ENCODE results near the gene COMMD6.
"Not testable (repeated sequence)": the region's sequence is repeated elsewhere in the genome, so short reads cannot be mapped to it uniquely, and the experiment has no call there.

Gene COMMD6

GRCh38 chr13:75555836-75556235 is 18.2 kb upstream of the COMMD6 start:
- no peaks in the 10 kb centered on the region for H3K27me3 ChIP-seq (replicated peaks; ENCODE audit: control insufficient read depth, insufficient read depth, low read length, poor library complexity, severe bottlenecking)
- no peak overlapping the region for H3K27ac ChIP-seq (ENCODE audit: insufficient read depth, low read length, poor library complexity, severe bottlenecking)
- H3K4me3 ChIP-seq (ENCODE audit: insufficient read depth, low read depth, low read length, poor library complexity, severe bottlenecking) = no peak overlapping the region
- H3K9me3 ChIP-seq (ENCODE audit: control insufficient read depth, low read length) = no peaks in the 10 kb centered on the region
- peaks cover 6% of the 10 kb centered on the region for H3K4me1 ChIP-seq (ENCODE audit: control insufficient read depth, insufficient read depth, low read length, poor library complexity, severe bottlenecking)
- peaks cover 2% of the 10 kb centered on the region for H3K36me3 ChIP-seq (ENCODE audit: control insufficient read depth, insufficient read depth, low read length)
- DNase-seq = no peak

GRCh38 chr13:75554981-75555380 is 17.3 kb upstream of the COMMD6 start:
- Histone ChIP-seq H3K9me3 (ENCODE audit: control insufficient read depth, low read length) (no peaks in the 10 kb centered on the region), H3K36me3 (ENCODE audit: control insufficient read depth, insufficient read depth, low read length) (no peaks in the 10 kb centered on the region), H3K4me3 (ENCODE audit: insufficient read depth, low read depth, low read length, poor library complexity, severe bottlenecking) (no peak overlapping the region), H3K27me3 (replicated peaks; ENCODE audit: control insufficient read depth, insufficient read depth, low read length, poor library complexity, severe bottlenecking) (no peaks in the 10 kb centered on the region), H3K4me1 (ENCODE audit: control insufficient read depth, insufficient read depth, low read length, poor library complexity, severe bottlenecking) (peaks cover 11% of the 10 kb centered on the region), H3K27ac (ENCODE audit: insufficient read depth, low read length, poor library complexity, severe bottlenecking) (no peak overlapping the region)
- DNase-seq = no peak

DNA sequence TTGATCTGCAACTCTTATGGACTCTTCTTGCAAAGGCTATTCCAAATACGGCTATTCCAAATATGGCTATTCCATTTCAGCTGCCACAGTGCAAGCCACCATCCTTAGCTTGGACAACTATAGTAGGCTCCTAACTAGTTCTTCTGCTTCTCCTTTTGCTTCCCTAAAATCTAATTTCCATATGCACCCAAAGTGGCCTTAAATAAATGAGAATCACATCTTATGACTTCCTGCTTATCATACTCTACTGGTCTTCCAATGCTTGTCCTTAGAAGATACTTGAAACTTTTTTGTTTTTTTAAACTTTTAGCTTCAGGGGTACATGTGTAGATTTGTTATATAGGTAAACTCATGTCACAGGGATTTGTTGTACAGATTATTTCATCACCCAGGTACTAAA is 16.8 kb upstream of the COMMD6 start:
- Histone ChIP-seq H3K27me3 (replicated peaks; ENCODE audit: control insufficient read depth, insufficient read depth, low read length, poor library complexity, severe bottlenecking) (no peaks in the 10 kb centered on the region), H3K9me3 (ENCODE audit: control insufficient read depth, low read length) (no peaks in the 10 kb centered on the region), H3K36me3 (ENCODE audit: control insufficient read depth, insufficient read depth, low read length) (no peaks in the 10 kb centered on the region), H3K4me3 (ENCODE audit: insufficient read depth, low read depth, low read length, poor library complexity, severe bottlenecking) (no peak overlapping the region), H3K4me1 (ENCODE audit: control insufficient read depth, insufficient read depth, low read length, poor library complexity, severe bottlenecking) (peaks cover 11% of the 10 kb centered on the region), H3K27ac (ENCODE audit: insufficient read depth, low read length, poor library complexity, severe bottlenecking) (no peak overlapping the region)
- DNase-seq = no peak

GRCh38 chr13:75550159-75550567 is 12.5 kb upstream of the COMMD6 start:
- DNase-seq = no peak
- Histone ChIP-seq H3K27ac (ENCODE audit: insufficient read depth, low read length, poor library complexity, severe bottlenecking) (peak overlapping the region; percentile 77), H3K27me3 (replicated peaks; ENCODE audit: control insufficient read depth, insufficient read depth, low read length, poor library complexity, severe bottlenecking) (no peaks in the 10 kb centered on the region), H3K36me3 (ENCODE audit: control insufficient read depth, insufficient read depth, low read length) (no peaks in the 10 kb centered on the region), H3K4me1 (ENCODE audit: control insufficient read depth, insufficient read depth, low read length, poor library complexity, severe bottlenecking) (peaks cover 5% of the 10 kb centered on the region), H3K4me3 (ENCODE audit: insufficient read depth, low read depth, low read length, poor library complexity, severe bottlenecking) (peak overlapping the region; percentile 91), H3K9me3 (ENCODE audit: control insufficient read depth, low read length) (no peaks in the 10 kb centered on the region)

DNA sequence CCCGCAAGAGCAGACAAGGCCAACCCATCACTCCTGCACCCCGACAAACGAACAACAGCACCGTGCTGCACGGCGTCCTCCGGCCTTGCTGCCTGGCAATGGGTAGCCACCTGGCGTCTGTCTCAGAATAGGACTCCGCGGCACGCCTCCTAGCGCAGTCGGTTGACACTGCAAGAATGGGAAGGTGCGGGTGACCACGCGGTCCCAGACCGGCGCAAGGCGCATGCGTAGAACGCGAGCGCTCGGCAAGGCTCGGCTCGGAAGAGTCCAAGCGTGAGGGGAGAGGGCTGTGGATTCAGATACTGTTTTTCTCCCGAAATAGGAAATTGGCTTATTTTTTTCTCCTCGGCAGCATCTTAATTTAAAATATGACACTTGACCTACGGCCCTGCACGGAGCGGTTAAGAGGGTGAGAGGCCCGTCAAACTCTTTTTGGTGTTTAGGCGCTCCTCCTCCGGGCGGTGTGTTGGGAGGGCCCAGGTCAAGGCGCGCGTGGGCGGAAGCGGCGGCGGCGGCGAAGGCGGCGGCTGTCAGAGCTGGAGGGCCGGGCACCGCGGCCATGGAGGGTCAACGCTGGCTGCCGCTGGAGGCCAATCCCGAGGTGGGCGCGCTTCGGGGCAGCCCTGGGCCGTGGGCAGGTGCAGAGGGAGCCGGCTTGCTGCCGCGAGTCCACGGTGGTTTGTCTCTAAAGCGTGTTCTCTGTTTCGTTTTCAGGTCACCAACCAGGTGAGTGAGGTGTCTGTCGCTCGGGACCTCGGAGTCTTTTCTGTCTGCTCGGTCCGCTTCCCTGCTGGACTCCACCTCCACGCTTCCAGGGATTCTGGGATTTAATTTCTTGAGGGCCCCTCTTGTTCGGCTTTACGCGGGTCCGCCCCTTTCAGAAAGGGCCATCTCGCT is 11.9 kb upstream of the COMMD6 start, which contains the start of gene UCHL3:
Gene UCHL3, plus strand, starts transcription at position 530 of the 897 bp plus-strand sequence. Its CDS starts 30 bp downstream, at position 560.
- no peaks in the 10 kb centered on the region for H3K9me3 ChIP-seq (ENCODE audit: control insufficient read depth, low read length)
- peak within 1 kb of the TSS; percentile 77 for H3K27ac ChIP-seq (ENCODE audit: insufficient read depth, low read length, poor library complexity, severe bottlenecking)
- no peaks in the 10 kb centered on the region for H3K27me3 ChIP-seq (replicated peaks; ENCODE audit: control insufficient read depth, insufficient read depth, low read length, poor library complexity, severe bottlenecking)
- peaks cover 5% of the 10 kb centered on the region for H3K4me1 ChIP-seq (ENCODE audit: control insufficient read depth, insufficient read depth, low read length, poor library complexity, severe bottlenecking)
- no peaks in the 10 kb centered on the region for H3K36me3 ChIP-seq (ENCODE audit: control insufficient read depth, insufficient read depth, low read length)
- DNase-seq = peak; percentile 93 to 95 (median 93)
- H3K4me3 ChIP-seq (ENCODE audit: insufficient read depth, low read depth, low read length, poor library complexity, severe bottlenecking) = peak within 1 kb of the TSS; percentile 91

GRCh38 chr13:75547917-75548316 is 10.3 kb upstream of the COMMD6 start:
- Histone ChIP-seq H3K27me3 (replicated peaks; ENCODE audit: control insufficient read depth, insufficient read depth, low read length, poor library complexity, severe bottlenecking) (no peaks in the 10 kb centered on the region), H3K27ac (ENCODE audit: insufficient read depth, low read length, poor library complexity, severe bottlenecking) (no peak overlapping the region), H3K36me3 (ENCODE audit: control insufficient read depth, insufficient read depth, low read length) (no peaks in the 10 kb centered on the region), H3K4me1 (ENCODE audit: control insufficient read depth, insufficient read depth, low read length, poor library complexity, severe bottlenecking) (peaks cover 5% of the 10 kb centered on the region), H3K4me3 (ENCODE audit: insufficient read depth, low read depth, low read length, poor library complexity, severe bottlenecking) (no peak overlapping the region), H3K9me3 (ENCODE audit: control insufficient read depth, low read length) (no peaks in the 10 kb centered on the region)
- no peak for DNase-seq

GRCh38 chr13:75545386-75545785 is 7.7 kb upstream of the COMMD6 start:
- not testable (repeated sequence) for H3K36me3 ChIP-seq (ENCODE audit: control insufficient read depth, insufficient read depth, low read length); H3K9me3 ChIP-seq (ENCODE audit: control insufficient read depth, low read length); H3K4me3 ChIP-seq (ENCODE audit: insufficient read depth, low read depth, low read length, poor library complexity, severe bottlenecking); H3K4me1 ChIP-seq (ENCODE audit: control insufficient read depth, insufficient read depth, low read length, poor library complexity, severe bottlenecking); H3K27me3 ChIP-seq (replicated peaks; ENCODE audit: control insufficient read depth, insufficient read depth, low read length, poor library complexity, severe bottlenecking); H3K27ac ChIP-seq (ENCODE audit: insufficient read depth, low read length, poor library complexity, severe bottlenecking); DNase-seq

GRCh38 chr13:75544681-75545330 is 7.2 kb upstream of the COMMD6 start:
- Histone ChIP-seq H3K27me3 (replicated peaks; ENCODE audit: control insufficient read depth, insufficient read depth, low read length, poor library complexity, severe bottlenecking) (no peaks in the 10 kb centered on the region), H3K4me3 (ENCODE audit: insufficient read depth, low read depth, low read length, poor library complexity, severe bottlenecking) (no peak overlapping the region), H3K36me3 (ENCODE audit: control insufficient read depth, insufficient read depth, low read length) (no peaks in the 10 kb centered on the region), H3K9me3 (ENCODE audit: control insufficient read depth, low read length) (no peaks in the 10 kb centered on the region), H3K27ac (ENCODE audit: insufficient read depth, low read length, poor library complexity, severe bottlenecking) (no peak overlapping the region), H3K4me1 (ENCODE audit: control insufficient read depth, insufficient read depth, low read length, poor library complexity, severe bottlenecking) (no peaks in the 10 kb centered on the region)
- DNase-seq = no peak

GRCh38 chr13:75541961-75542360 is 4.3 kb upstream of the COMMD6 start:
- H3K4me3 ChIP-seq (ENCODE audit: insufficient read depth, low read depth, low read length, poor library complexity, severe bottlenecking) = no peak overlapping the region
- H3K36me3 ChIP-seq (ENCODE audit: control insufficient read depth, insufficient read depth, low read length) = no peaks in the 10 kb centered on the region
- DNase-seq = no peak
- no peaks in the 10 kb centered on the region for H3K27me3 ChIP-seq (replicated peaks; ENCODE audit: control insufficient read depth, insufficient read depth, low read length, poor library complexity, severe bottlenecking)
- no peaks in the 10 kb centered on the region for H3K9me3 ChIP-seq (ENCODE audit: control insufficient read depth, low read length)
- no peak overlapping the region for H3K27ac ChIP-seq (ENCODE audit: insufficient read depth, low read length, poor library complexity, severe bottlenecking)
- peaks cover 8% of the 10 kb centered on the region for H3K4me1 ChIP-seq (ENCODE audit: control insufficient read depth, insufficient read depth, low read length, poor library complexity, severe bottlenecking)

DNA sequence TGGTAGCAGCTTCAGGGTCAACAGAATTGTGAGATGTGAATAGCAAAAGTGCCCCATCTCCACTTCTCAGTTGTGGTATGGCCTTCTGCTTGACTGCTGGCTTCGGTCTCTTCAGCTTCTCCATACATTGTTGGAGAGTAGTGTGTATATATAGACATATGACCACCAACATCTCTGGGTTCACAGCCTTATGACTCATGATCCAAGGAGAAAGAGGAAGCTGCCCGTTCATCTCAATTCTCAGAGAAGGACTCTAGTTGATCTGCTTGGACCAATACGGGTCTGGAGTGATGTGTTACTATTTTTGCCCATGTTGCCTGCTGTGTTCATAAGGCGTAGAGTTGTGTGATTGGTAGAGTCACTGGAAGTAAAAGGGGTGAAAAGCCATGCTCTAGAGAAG is 3.6 kb upstream of the COMMD6 start:
- DNase-seq = no peak
- Histone ChIP-seq H3K27ac (ENCODE audit: insufficient read depth, low read length, poor library complexity, severe bottlenecking) (no peak overlapping the region), H3K36me3 (ENCODE audit: control insufficient read depth, insufficient read depth, low read length) (no peaks in the 10 kb centered on the region), H3K9me3 (ENCODE audit: control insufficient read depth, low read length) (no peaks in the 10 kb centered on the region), H3K4me3 (ENCODE audit: insufficient read depth, low read depth, low read length, poor library complexity, severe bottlenecking) (no peak overlapping the region), H3K27me3 (replicated peaks; ENCODE audit: control insufficient read depth, insufficient read depth, low read length, poor library complexity, severe bottlenecking) (no peaks in the 10 kb centered on the region), H3K4me1 (ENCODE audit: control insufficient read depth, insufficient read depth, low read length, poor library complexity, severe bottlenecking) (peaks cover 14% of the 10 kb centered on the region)

Data from effector memory CD4-positive, alpha-beta T cell (primary cell).